ENCODE measurements around the gene SMO. TPM values are rescaled to one million over a fixed set of nuclear protein-coding genes. Genes with fewer than 3 reads are reported as not detected.
A peak's percentile ranks its signal among the peaks of the same experiment; 100 is the strongest.
"Not testable (repeated sequence)": the region's sequence is repeated elsewhere in the genome, so short reads cannot be mapped to it uniquely, and the experiment has no call there.

The SMO gene
- total and polyA plus RNA-seq, 2 donors from 2014 or later: 13.2 to 20.8 TPM

- H3K27ac ChIP-seq (ENCODE audit: low read depth in 2 of 2, low read length in 2 of 2): no peak overlapping the region
- peak; percentile 94 for TF ChIP-seq CTCF (IDR thresholded peaks at IDR 0.05; ENCODE audit: borderline replicate concordance, extremely low read depth, insufficient read depth)
- DNase-seq (peak; percentile 84 to 94 (median 86)), FAIRE-seq (no peak)
- no peaks in the 10 kb centered on the region for H3K4me1 ChIP-seq (ENCODE audit: control insufficient read depth in 2 of 3, insufficient read depth in 2 of 3, low read depth in 1 of 3, low read length in 3 of 3)
- H3K36me3 ChIP-seq (ENCODE audit: control insufficient read depth in 2 of 3, insufficient read depth in 3 of 3, low read length in 3 of 3): no peaks in the 10 kb centered on the region
- H3K27me3 ChIP-seq (ENCODE audit: control insufficient read depth, insufficient read depth, low read length): no peaks in the 10 kb centered on the region
- H3K4me3 ChIP-seq (ENCODE audit: low read length in 3 of 3): no peak overlapping the region
- no peaks in the 10 kb centered on the region for H3K9me3 ChIP-seq (ENCODE audit: control insufficient read depth in 2 of 3, insufficient read depth in 1 of 3, low read length in 3 of 3)
- H3K9ac ChIP-seq (ENCODE audit: low read length in 3 of 3): no peak overlapping the region
- intact Hi-C loops (cut with DNase I): no loop called here
Measured at GRCh38 chr7:129218514-129219062, 30.2 kb downstream of the SMO start.

DNA sequence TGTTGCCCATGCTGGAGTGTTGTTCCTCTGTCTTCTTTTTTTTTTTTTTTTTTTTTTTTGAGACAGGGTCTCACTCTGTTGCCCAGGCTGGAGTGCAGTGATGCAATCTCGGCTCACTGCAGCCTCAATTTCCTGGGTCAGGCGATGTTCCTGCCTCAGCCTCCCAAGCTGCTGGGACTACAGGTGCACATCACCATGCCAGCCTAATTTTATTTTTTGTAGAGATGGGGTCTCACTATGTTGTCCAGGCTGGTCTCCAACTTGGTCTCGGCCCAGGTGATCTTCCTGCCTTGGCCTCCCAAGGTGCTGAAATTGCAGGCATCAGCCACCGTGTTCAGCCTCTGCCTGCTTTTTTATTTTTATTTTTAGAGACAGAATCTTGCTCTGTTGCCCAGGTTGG, 30.7 kb downstream of the SMO start:
- H3K36me3 ChIP-seq (ENCODE audit: control insufficient read depth in 2 of 3, insufficient read depth in 3 of 3, low read length in 3 of 3); H3K4me1 ChIP-seq (ENCODE audit: control insufficient read depth in 2 of 3, insufficient read depth in 2 of 3, low read depth in 1 of 3, low read length in 3 of 3); FAIRE-seq; H3K27me3 ChIP-seq (ENCODE audit: control insufficient read depth, insufficient read depth, low read length); H3K9ac ChIP-seq (ENCODE audit: low read length in 3 of 3); H3K27ac ChIP-seq (ENCODE audit: low read depth in 2 of 2, low read length in 2 of 2); H3K9me3 ChIP-seq (ENCODE audit: control insufficient read depth in 2 of 3, insufficient read depth in 1 of 3, low read length in 3 of 3); DNase-seq; H3K4me3 ChIP-seq (ENCODE audit: low read length in 3 of 3); intact Hi-C loops (cut with DNase I): not testable (repeated sequence)

DNA sequence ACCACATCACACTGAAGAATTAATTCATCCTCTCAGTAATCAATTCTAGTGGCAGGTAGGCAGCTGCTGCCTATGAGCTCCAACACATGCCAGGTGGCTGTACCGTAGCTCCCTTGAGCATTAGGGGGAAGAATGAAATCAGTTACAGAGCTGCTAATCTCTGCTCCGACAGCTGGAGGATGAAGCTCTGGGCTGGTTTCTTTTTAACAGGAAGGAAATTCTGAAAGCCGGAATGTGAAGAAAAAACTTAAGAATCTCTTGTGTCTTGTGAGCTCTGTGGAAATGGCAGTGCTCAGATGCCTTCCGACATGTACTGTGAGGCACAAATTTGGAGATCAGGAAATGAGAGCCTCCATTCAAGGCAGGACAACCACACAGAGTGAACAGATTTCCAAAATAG, 33.6 kb downstream of the SMO start:
- intact Hi-C loops (cut with DNase I): loop anchor here (10.0 kb wide), 1 partner anchor 73 kb away; no protein-coding TSS in a partner anchor

More for the DNA sequence above, 33.6 kb downstream of the SMO start:
- FAIRE-seq: no peak
- H3K36me3 ChIP-seq (ENCODE audit: control insufficient read depth in 2 of 3, insufficient read depth in 3 of 3, low read length in 3 of 3): no peaks in the 10 kb centered on the region
- no peaks in the 10 kb centered on the region for H3K27me3 ChIP-seq (ENCODE audit: control insufficient read depth, insufficient read depth, low read length)
- DNase-seq: peak in 2 of 5 donors; percentile 27 to 46
- no peak overlapping the region for H3K9ac ChIP-seq (ENCODE audit: low read length in 3 of 3)
- peak overlapping the region in 1 of 2 donors; percentile 11 for H3K27ac ChIP-seq (ENCODE audit: low read depth in 2 of 2, low read length in 2 of 2)
- peaks cover 0 to 6% (median 2%) of the 10 kb centered on the region in 3 donors for H3K4me1 ChIP-seq (ENCODE audit: control insufficient read depth in 2 of 3, insufficient read depth in 2 of 3, low read depth in 1 of 3, low read length in 3 of 3)
- no peak overlapping the region for H3K4me3 ChIP-seq (ENCODE audit: low read length in 3 of 3)
- no peak for TF ChIP-seq CTCF (IDR thresholded peaks at IDR 0.05; ENCODE audit: borderline replicate concordance, extremely low read depth, insufficient read depth)
- no peaks in the 10 kb centered on the region for H3K9me3 ChIP-seq (ENCODE audit: control insufficient read depth in 2 of 3, insufficient read depth in 1 of 3, low read length in 3 of 3)

All from kidney (tissue), 14 donors.